OCI-LY3 (cell line): ENCODE data around the gene HIPK2.

Experiments
- CTCF ChIP-seq: fragments of 200-600, 300-600 bp; sonication (generic); IDR thresholded peaks from 2 replicates; pipeline ENCODE4 v1.5.1; 2014; ENCODE audit warnings: antibody characterized with exemption, low read length, low read depth
- EZH2phosphoT487 ChIP-seq: fragments of 200-600 bp; shearing (Covaris generic); IDR thresholded peaks from 2 replicates; pipeline ENCODE4 v1.6.1; 2018; ENCODE audit warnings: antibody characterized with exemption, mixed run types, low read depth

GRCh38 chr7:139798892-139799291 is 21.1 kb upstream of the HIPK2 start:
- TF ChIP-seq CTCF: no peak
- no peak for TF ChIP-seq EZH2phosphoT487
